Stimulated activated CD4-positive, alpha-beta T cell treated with anti-CD3 and anti-CD28 coated beads, Interleukin-2, amount 100 ng/mL, for 24 hours (primary cell): ENCODE data around the gene TOR1AIP2.
A peak's percentile ranks its signal among the peaks of the same experiment; 100 is the strongest.

ENCODE experiments used
- DNase-seq, 2 donors: peaks; one replicate each; pipeline ENCODE4 v3.0.0-alpha.2; 2020

The TOR1AIP2 gene

DNA sequence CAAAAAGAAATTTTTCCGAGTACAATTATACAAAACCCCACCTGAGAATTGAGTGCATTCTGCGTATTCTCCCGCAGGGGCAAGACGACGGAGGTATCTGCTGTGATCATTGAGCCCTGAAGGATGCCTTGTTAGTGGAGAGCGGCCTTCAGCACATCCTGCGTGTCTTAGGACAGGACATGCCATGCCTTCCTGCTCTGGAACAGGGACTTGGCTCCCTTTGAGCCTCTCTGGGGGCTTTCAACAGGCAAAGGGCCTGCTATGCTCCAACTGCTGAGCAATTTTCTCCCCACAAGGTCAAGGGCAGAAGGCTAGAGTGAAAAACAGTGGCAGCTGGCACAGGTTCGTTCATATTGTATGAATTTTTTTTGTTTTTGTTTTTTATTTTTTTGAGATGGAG, 52.4 kb downstream of the TOR1AIP2 start:
- DNase-seq = no peak

DNA sequence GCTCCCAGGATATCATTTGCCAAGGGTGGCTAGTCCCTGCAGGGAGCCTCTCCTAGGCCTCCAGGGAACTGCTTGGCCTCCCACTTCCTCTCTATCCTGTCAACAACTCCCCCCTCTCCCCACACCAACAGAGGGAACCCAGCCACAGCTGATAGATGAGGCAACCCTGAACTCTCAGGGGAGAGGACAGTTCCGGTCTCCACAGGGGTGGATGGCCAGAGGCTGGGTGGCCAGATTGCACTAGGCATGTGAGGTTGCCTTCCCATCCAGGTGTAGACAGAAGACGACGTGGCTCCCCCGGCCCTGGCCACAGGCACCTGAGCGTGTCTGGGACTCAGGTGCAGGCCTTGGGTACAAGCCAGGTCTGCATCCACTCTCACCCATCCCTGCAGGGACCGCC, 53.3 kb downstream of the TOR1AIP2 start:
- no peak for DNase-seq

DNA sequence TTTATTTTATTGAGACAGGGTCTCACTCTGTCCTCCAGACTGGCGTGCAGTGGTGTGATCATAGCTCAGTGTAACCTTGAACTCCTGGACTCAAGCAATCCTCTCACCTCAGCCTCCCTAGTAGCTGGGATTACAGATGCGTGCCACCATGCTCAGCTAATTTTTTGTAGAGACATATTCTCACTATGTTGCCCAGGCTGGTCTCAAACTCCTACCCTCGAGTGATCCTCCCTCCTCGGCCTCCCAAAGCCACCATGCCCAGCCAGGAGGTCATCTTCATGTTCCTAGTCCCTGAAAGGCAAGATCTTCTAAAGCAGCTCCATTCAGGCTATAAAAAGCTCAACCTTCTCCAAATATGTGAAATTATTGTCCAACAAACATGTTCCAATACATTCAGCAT, 53.9 kb downstream of the TOR1AIP2 start:
- no peak for DNase-seq

DNA sequence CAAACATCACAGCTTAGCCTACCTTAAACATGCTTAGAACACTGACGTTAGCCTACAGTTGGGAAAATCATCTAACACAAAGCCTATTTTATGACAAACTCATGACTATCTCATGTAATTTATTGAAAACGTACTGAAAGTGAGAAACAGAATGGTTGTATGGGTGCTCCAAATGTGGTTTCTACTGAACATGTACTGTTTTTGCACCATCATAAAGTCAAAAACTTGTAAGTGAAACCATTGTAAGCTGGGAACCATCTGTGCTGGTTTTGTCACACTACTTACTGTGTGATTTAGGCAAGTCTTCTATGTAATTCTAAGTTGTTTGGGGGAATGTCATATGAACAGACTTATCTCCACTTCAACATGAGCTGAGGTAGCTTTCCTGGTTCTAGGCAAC, 55.5 kb downstream of the TOR1AIP2 start:
- DNase-seq = no peak

DNA sequence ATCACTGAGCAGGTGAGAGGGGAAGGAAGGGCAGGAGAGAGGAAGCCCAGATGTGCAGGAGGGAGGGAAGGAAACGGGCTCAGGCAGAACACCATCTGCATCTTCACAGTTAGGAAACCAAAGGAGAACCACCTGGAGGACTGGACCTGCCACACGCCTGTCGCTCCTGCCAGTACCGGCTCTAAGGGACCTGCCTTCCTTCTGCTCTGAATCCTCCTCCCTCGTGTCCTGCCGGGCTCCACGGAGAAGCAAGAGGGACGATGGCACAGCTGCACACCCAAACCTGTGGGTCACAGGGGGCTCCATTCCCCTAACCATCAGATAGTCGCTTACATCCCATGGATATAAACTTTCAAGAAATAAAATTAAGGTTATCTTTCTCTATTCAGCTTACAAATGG, 56.1 kb downstream of the TOR1AIP2 start:
- DNase-seq = no peak

DNA sequence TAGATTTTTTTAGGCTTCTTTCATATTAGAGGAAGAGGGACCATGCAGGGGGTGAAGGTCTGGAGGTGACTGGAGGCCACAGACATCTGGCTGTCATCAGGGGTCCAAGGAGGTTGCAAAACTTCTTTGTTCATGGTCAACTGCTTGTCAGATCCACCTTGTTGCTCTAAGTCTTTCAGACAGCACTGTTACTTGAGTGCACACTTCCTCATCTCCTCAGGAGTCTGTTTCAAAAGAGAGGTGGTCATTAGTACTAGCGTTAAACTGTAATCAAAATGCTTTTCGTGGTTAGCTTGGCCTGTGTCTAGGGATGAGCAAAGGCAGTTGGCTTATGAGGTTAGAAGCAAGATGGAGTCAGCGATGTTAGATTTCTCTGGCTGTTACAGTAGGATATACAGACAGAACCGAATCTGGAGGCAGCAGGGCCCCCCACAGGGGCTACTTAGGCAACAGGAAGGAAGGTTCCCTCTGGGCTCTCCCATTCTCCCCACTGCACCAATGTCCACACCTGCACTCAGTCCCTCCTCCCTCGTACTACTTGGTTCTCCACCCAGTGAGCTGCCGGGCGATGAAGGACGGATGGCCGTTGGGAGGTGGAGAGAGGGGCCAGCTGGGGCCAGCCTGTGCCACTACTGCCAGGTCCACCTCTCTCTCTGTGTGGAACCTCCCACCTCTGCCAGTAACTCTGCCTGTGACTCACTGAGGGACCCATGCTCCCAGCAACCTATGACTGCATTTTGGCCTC, 57.2 kb downstream of the TOR1AIP2 start:
- DNase-seq = no peak

DNA sequence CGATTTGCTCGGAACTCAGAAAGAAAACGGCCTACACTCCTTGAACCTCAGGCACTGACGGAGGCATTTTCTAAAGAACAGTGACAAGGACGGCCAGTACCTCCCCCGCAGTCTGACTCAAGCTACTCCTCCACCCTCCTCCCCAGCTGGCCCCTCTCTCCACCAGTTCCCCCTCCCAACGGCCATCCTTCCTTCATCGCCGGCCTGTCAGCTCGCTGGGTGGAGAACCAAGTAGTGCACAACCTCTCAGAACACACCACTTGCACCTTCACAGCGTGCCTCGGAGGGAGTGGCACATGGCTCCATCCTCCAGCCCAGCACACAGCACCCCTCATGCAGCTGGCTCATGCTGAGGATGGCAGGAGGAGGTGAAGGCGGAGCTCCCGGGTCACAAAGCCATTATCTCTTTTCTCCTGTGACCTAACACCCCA, 58.8 kb downstream of the TOR1AIP2 start:
- no peak for DNase-seq

DNA sequence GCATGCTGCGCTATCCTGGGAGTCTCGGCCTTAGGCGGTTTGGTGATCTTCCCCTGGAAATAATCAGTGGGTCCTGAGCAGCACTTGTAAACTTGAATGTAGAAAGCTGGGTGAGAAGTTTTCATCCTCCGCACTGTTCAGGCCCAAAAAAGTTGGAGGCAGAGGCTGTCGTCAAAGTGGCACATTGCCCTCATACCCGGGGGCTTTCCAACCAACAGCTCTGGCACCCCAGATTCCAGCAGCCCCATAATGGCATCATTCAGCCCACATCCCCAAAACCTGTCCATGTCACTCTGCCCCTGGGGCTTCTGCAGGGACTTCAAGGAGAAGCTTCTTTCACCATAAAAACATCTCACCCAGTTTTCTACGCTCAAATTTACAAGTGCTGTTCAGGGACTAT, 59.3 kb downstream of the TOR1AIP2 start:
- DNase-seq = no peak

DNA sequence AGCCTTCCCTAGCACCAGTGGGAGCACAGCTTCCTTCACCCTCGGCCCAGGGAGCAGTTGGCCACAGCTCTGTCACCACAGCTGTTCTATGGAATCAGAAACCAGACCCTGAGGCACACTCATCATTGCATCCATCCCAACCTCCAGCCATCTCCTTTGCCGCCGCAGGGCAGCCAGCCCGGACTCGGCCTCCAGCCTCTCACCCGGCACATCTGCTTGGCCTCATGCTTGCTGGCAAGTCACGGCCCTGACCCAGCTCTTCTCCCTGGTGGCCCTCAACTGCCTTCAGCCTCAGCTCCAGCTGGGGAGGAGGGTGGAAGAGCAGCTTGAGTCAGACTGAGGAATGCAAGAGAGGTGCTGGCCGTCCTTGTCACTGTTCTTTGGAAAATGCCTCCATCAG, 59.8 kb downstream of the TOR1AIP2 start:
- DNase-seq = no peak

DNA sequence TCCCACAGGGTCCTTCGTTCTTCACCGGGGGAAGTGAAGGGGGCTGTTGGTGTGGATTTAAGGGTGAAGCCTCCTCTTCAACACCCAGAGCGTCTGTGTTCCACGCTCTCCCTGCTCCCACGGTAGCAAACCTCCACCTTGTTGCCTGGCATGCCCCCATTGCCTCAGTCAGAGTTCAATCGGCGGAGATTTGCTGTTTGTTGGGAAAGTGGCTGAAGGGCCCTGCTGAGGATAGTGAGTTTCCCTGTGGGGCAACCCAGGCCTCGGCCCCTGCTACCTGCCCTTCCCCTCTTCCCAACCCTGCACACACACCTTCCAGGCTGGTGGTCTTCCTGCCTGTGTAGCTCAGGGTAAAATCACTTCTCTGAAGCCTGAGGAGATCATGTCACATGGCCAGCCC, 60.5 kb downstream of the TOR1AIP2 start:
- DNase-seq = no peak

DNA sequence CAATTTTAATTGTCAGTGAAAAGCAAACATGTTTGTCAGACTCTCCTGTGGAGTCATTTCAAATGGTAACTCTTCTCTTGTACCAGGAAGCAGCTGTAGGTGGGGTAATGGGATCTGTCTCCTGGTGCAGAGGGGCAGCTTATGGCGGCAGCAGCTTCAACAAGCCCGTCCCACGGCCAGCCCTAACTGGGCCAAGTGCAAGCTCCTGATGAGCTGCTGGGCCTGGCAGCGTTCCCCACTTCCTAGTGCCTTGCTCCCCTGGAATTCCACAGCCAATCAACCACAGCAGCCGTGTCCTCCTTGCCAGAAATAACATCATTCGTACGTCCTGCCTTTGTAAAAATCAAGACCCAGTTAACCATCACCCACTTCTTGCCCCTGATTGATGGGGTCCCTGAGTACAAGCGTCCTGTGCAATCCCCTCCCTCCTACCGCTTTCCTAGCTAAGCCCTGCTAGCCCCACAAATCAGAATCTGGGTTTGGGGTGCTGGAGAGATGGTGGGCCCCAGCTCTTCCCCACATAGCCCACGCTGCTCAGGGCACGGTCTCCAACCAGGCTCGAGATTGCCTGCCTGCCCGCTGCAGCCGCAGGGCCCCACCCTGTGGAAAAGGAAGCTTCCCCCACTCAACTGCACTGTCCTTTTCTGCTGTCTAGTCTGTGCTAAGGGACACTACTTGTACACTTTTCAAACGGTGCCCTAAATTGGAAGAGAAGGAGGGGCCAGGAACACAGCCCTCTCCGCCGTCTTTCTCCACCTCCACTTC, 61.2 kb downstream of the TOR1AIP2 start:
- no peak for DNase-seq

DNA sequence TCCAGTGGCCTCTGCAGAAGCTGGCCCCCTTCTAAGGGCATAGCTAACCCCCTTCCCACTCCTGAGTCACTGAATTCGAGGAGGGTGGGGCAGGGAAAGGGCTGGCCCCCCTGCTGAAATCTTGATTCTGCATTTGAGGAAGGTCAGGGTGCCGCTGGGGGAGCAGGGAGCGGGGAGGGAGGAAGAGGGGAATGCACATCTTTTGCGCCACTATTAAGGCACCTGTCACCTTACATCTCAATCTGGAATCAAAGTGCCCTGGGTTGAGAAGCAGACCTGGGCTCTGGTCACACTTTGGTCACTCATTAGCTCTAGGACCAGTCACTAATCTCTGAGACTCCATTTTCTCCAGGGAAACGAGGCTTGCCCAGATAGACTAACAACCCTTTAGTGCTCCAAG, 62.0 kb downstream of the TOR1AIP2 start:
- DNase-seq = no peak

DNA sequence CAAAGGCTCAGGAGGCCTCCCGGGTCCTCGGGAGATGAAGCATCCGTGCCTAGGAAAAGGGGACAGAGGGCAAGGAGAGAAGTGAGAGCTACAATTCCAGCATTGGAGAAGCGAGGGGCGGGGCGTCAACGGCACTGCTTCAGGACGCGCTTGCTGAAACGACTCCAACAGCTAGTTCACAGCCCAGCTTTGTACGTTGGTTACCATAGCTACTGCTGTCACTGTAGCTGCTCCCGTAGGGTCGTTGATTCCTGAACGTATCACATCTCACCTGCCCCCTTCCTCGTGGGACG, 63.1 kb downstream of the TOR1AIP2 start:
- DNase-seq = no peak

DNA sequence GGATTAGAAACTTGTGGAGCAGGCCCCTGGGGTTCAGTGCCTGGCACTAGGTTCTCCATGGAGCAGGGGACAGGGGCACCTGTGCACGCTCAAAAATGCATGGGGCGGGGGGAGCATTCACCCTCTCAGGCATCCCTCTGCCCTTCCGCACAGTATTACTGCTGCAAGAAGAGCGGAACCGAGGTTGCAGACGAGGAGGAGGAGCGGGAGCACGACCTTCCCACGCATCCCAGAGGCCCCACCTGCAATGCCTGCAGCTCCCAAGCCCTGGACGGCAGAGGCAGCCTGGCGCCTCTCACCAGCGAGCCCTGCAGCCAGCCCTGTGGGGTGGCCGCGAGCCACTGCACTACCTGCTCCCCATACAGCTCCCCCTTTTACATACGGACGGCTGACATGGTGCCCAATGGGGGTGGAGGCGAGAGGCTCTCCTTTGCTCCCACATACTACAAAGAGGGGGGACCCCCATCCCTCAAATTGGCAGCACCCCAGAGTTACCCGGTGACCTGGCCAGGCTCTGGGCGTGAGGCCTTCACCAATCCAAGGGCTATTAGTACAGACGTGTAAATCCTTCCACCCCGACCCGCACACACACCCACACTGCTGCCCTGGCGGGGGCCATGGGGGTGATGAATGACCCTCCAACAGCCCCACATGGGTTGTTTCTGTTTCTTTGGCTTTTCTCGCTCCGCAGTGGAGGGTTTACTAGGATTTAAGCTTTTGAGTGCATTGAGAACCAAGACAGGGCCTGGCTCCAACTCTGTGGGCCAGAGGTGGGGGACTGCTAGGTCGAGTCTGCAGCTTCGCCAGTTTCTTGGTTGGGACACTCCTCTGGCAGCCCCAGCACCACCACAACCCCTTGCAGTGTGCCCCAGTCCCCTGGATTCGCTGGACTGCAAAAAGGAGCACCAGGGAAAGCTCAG, 63.7 kb downstream of the TOR1AIP2 start:
- no peak for DNase-seq

DNA sequence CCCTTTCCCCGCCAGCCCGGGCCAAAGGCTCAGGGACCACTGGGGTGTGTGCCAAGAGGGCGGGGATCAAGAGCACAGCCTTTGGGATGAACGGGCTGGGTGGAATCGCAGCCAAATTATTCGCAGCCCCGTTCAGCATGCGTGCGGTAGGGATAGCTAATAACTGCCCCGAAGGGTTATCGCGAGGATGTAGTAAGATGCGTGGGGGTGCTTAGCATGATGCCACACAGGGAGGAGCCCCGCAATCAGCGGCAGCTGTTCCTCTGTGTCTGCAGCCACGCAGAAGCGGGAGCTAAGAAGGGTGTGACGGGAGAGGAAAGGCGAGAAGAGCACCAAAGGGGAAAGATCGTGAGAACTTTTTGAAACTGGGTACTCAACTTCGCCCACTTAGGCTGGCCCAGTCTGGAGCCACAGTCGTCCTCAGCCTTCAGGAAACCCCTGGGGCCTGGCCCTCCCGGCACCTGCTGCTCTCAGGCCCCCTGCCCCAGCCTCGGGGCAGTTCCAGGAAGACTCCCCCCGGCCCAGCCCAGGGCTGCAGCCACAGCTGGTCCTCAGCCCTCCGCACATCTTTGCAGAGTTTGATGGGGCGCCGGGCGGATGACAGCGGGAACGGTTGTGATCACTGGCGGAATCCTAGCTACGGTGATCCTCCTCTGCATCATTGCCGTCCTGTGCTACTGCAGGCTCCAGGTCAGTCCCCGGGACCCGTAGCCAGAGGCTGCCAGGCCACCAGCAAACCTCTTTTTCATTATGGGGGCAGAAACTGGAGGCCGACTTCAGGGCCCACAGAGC, 64.9 kb downstream of the TOR1AIP2 start:
- DNase-seq = no peak

DNA sequence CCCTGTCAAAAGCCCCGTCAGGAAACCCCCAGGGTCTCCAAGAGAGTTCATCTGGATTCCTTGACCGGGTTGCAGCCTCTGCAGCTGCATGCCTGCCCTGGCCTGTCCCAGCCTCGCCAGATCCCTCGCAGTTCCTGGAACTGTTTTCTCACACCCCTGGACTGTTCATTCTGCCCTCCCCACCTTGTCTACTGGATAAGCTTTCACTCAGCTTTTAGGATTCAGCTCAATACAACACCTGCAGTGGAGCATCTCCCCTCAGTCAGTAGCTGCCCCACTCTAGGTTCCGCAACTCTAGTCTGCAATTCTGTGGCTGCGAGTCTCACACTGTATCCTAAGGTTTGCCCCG, 67.3 kb downstream of the TOR1AIP2 start:
- no peak for DNase-seq

DNA sequence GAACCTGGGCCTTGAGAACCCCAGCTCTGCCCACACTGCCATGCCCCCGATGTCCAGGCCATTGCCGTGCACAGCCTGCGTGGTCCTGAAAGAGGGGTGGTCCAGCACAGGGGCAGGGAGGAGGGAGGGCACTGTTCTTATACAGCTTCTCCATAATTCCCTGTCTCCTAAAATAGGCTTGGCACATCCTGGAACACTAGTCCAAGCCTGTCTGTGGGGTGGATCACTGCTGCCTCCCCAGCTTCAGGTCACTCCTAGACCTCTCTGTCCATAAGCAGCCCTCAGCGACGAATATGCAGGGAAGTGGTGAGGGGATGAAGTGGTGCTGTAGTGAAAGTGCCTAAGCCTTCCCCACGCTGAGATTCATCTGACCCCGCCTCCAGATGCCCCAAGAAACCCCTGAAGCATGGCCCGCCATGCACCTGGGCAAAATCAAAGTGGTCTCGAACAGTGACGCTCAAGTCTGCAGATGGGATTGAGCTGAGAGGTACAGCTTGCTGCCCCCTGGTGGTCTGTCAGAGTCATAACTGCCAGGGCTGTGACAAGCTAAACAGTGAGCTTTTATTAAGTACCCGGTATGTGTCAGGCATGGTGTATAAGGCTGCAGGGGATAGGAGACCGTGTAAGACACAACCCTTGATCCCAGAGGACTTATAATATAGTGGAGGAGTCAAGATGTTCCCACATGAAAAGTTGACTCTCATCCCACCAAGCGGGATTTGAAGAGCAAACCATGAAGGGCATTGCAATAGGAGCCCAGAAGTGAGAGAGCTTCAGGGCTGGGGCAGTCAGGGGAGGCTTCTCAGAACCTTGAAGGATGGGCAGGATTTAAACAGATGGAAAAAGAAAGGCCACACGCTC, 67.9 kb downstream of the TOR1AIP2 start:
- DNase-seq = peak; percentile 69 to 71

DNA sequence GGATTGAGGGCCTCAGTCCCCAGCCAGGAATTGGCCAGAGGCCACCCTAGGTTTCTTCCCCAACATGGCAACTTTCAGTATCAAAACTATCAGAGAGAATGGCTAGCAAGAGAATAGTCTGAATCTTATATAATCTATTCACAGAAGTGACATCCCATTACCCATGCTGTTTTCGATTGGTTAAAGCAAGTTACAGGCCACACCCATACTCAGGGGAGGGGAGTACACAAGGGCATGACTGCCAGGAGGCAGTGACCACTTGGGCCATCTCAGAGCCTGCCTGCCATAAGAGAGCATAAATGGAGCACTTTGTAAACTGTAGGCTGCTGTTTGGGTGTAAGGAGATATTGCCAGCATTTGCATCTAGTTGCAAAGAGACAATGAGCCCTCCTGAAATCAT, 69.1 kb downstream of the TOR1AIP2 start:
- no peak for DNase-seq

DNA sequence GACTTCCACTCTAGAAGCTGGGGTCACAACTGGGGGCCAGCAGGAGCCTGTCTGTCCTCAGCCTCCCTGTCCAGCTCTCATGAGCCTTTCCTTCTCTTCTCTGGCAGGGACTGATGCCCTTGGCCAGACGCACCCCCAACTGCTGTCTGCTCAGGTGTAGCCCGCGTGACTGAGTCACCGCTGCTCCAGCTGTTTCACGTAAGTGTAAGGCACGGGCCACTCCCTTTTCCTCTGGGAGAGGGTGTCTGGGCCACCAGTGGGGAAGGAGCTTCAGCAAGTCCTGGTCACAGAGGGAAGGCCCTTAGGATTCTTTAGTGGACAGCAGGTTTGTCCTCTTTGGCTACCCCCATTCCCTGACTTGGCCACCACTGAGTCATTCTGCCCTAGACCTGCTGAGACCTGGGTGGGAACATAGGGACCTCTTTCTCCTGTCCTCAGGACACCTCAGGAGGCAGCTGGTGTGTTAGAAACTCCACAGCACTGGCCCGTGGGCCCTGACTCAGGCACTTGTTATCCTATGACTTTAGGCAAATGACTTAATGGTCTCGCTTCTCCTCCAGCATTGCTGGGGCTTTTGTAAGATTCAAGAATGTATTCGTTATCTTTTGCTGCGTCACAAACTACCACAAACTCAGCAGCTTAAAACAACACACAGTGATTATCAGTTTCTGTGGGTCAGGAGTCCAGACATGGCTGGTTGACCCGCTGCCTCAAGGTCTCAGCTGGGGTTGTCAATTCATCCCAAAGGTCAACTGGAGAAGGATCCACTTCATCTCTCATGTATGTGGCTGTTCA, 69.7 kb downstream of the TOR1AIP2 start:
- DNase-seq = no peak

DNA sequence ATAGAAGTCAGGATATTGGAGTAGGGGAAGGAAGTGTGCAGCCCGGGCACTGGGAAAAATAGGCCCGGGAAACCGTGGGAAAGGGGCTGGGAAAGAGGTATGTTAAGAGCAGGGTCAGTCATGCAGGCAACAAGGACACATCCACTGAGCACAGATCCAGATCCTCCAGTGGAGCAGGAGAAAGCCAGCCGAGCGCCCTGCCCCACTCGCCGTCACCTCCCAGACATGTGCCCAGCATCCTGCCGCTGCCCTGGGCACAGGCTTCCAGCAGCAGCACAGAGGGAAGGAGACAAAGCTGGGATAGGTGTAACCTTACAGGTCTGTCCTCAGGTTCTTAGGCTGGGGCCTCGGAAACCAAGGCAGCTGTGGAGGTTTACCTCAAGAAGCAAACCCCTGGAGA, 70.3 kb downstream of the TOR1AIP2 start:
- no peak for DNase-seq

DNA sequence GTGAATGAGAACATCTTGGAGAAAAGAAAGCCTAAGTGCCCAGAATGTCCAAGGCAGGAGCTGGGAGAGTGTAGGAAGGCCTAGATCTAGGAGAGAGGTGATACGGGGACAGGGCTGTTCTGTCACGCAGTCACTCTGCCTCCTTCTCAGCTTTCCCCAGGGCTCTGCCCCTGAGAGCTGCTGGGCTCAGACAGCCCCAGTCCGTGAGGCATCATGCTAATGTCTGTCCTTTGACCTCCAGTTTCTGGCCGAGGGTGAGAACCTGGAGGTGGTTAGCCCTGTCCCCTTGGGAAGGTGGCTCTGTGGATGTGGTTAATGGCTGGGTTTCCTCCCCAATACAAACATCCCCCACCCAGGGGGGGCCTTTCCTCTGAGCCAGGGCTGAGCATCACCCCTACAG, 71.3 kb downstream of the TOR1AIP2 start:
- DNase-seq = no peak
